ENCODE measurements around the gene COTL1. TPM values are rescaled to one million over a fixed set of nuclear protein-coding genes. Genes with fewer than 3 reads are reported as not detected.

Gene COTL1
- polyA plus RNA-seq, 2 of the 4 experiments (the other 2 are of a cell fraction), result 89.7 to 372 TPM

DNA sequence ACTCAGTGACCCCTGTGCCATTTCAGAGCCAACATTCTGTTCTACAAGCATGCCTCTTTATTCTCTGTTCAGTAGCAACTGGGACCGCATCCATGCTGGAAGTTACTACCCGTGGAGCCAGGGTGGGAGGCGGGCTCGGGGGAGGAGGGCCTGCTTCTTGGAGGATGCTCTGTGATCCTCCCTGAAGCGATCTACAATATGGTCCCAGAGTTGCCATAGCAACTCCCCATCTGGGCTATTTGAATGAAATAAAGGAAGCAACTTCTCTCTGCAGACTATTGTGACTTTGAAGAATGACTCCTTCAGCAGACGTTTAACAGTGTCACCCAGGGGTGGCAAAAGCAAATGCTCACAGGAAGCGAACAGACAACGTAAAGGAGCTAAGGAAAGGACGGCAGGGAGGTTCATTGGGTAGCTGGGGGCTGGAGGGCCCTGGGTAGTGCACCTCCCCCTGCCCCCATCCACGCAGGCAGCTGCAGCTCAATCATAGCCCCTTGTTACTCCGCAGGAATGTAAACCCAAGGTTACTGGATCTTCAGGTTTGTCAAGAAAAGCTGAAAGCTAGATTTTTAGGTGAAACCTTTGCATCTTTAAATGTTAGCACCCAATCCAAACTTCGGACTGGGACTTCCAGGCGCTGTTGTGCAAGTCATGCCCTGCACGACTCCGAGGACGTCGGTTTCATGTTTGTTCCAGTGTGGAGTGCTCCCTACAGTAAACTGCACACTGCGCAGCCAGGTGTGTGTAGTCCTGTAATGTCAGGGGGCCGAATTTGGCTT is 62.3 kb downstream of the COTL1 start (continued):
- TF ChIP-seq FOSB (CRISPR knock-in tag; IDR thresholded peaks at IDR 0.05) (no peak), JUNB (IDR thresholded peaks at IDR 0.05) (no peak), RAD21 (conservative IDR thresholded peaks at IDR 0.05 in 1 of 2, IDR thresholded peaks at IDR 0.05 in 1 of 2) (no peak), FOSL2 (IDR thresholded peaks at IDR 0.05) (no peak), FOSL2 (CRISPR knock-in tag; IDR thresholded peaks at IDR 0.05) (no peak)

DNA sequence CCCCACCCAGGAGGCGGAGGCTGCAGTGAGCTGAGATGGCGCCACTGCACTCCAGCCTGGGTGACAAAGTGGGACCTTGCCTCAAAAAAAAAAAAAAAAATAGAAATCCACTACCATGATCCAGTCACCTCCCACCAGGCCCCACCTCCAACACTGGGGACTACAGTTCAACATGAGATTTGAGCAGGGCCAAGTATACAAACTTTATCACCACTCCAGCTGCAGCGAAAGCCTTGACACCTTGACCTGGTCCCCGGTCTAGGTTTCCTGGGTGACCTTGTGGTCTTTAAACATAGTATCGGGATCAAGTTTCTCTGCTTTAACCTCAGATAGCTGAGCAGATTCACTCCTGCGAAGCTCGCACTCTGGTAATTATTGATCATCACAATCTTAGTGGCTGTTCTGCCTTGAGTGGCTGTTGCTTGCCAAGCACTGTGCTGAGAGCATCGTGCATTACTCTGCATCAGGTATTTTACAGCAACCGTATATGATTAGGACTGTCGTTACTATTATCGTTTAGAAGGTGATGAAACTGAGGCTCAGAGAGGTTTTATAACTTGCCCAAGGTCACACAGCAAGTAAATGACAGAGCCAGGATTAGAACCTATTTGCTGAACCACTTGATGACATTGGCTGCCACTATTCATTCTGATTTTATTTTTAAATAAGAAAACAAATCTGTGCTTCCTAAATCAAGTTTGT is 63.1 kb downstream of the COTL1 start:
- no peak for ATAC-seq
- TF ChIP-seq JUN (IDR thresholded peaks at IDR 0.05) (no peak), RAD21 (conservative IDR thresholded peaks at IDR 0.05 in 1 of 2, IDR thresholded peaks at IDR 0.05 in 1 of 2) (no peak), ZFP36 (IDR thresholded peaks at IDR 0.05; ENCODE audit: borderline replicate concordance, partially characterized antibody) (peak; percentile 15)
- no peak for DNase-seq (ENCODE audit: low read depth in 1 of 2, low spot score in 1 of 2)
- ChIA-PET POLR2A (no interaction called here), CTCF (interaction anchor here (0.5 to 1.3 kb wide), 5 partner anchors 9 to 240 kb away, joined by 3 to 4 read pairs (median 3); no protein-coding TSS in a partner anchor)
- no peak overlapping the region for H3K4me2 ChIP-seq
- H3K4me3 ChIP-seq, result no peak overlapping the region
- no peak for FAIRE-seq
- 83% methylated on average over 11 of the region's 11 CpGs for WGBS (ENCODE audit: missing lambda C conversion rate)
- no peak overlapping the region for H3K27ac ChIP-seq
- H3K9me3 ChIP-seq, result no peaks in the 10 kb centered on the region
- H3K4me1 ChIP-seq, result no peaks in the 10 kb centered on the region

DNA sequence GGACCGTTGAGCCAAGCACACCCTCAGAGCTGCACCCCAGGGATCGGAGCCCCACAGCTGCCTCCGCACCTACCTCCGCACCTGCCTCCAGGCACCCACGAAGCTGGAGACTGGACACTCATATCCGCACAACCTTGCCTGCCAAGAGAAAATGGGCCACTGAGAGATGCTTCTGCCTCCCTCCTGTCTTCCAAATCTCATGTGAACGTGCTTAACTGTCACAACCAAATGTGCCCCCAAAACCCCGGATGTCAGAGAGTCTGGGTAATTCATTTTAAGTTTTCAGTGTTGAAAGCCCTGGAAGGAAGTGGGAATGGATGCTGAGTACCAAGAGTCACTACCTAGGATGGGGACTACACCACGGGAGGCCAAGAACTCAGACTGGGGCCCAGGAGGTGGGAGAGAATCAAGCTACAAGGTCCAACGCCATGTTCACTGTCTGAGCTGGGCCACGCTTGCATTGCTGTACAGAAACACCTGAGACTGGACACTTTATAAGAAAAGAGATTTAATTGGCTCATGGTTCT is 63.9 kb downstream of the COTL1 start:
- no peak for TF ChIP-seq JUN (IDR thresholded peaks at IDR 0.05)
- TF ChIP-seq SREBF2 (IDR thresholded peaks at IDR 0.05), result no peak
- no peak for TF ChIP-seq BHLHE40 (IDR thresholded peaks at IDR 0.05; ENCODE audit: low read depth, low read length)
- TF ChIP-seq KDM5A (IDR thresholded peaks at IDR 0.05), result no peak
- TF ChIP-seq, protein P1, sequence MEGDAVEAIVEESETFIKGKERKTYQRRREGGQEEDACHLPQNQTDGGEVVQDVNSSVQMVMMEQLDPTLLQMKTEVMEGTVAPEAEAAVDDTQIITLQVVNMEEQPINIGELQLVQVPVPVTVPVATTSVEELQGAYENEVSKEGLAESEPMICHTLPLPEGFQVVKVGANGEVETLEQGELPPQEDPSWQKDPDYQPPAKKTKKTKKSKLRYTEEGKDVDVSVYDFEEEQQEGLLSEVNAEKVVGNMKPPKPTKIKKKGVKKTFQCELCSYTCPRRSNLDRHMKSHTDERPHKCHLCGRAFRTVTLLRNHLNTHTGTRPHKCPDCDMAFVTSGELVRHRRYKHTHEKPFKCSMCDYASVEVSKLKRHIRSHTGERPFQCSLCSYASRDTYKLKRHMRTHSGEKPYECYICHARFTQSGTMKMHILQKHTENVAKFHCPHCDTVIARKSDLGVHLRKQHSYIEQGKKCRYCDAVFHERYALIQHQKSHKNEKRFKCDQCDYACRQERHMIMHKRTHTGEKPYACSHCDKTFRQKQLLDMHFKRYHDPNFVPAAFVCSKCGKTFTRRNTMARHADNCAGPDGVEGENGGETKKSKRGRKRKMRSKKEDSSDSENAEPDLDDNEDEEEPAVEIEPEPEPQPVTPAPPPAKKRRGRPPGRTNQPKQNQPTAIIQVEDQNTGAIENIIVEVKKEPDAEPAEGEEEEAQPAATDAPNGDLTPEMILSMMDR (IDR thresholded peaks at IDR 0.05), result no peak
- TF ChIP-seq, protein P2, sequence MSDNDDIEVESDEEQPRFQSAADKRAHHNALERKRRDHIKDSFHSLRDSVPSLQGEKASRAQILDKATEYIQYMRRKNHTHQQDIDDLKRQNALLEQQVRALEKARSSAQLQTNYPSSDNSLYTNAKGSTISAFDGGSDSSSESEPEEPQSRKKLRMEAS (IDR thresholded peaks at IDR 0.05), result no peak
- no peak for TF ChIP-seq EP300 (IDR thresholded peaks at IDR 0.05)
- TF ChIP-seq GATA3 (IDR thresholded peaks at IDR 0.05; ENCODE audit: borderline replicate concordance), result no peak
- TF ChIP-seq, protein P3, sequence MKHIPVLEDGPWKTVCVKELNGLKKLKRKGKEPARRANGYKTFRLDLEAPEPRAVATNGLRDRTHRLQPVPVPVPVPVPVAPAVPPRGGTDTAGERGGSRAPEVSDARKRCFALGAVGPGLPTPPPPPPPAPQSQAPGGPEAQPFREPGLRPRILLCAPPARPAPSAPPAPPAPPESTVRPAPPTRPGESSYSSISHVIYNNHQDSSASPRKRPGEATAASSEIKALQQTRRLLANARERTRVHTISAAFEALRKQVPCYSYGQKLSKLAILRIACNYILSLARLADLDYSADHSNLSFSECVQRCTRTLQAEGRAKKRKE (CRISPR knock-in tag; IDR thresholded peaks at IDR 0.05; ENCODE audit: low read depth), result no peak
- TF ChIP-seq NFE2L2 (conservative IDR thresholded peaks at IDR 0.05; ENCODE audit: low read length), result no peak
- no peak for TF ChIP-seq EHMT2 (IDR thresholded peaks at IDR 0.05; ENCODE audit: low read depth)
- TF ChIP-seq FOSL2 (IDR thresholded peaks at IDR 0.05), result no peak
- TF ChIP-seq FOSL2 (CRISPR knock-in tag; IDR thresholded peaks at IDR 0.05), result no peak
- no peak for TF ChIP-seq RFX5 (IDR thresholded peaks at IDR 0.05)
- no peak for TF ChIP-seq POLR2A (IDR thresholded peaks at IDR 0.05; ENCODE audit: low read length)
- TF ChIP-seq, protein P4, sequence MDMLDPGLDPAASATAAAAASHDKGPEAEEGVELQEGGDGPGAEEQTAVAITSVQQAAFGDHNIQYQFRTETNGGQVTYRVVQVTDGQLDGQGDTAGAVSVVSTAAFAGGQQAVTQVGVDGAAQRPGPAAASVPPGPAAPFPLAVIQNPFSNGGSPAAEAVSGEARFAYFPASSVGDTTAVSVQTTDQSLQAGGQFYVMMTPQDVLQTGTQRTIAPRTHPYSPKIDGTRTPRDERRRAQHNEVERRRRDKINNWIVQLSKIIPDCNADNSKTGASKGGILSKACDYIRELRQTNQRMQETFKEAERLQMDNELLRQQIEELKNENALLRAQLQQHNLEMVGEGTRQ (IDR thresholded peaks at IDR 0.05), result no peak
- TF ChIP-seq, protein P5, sequence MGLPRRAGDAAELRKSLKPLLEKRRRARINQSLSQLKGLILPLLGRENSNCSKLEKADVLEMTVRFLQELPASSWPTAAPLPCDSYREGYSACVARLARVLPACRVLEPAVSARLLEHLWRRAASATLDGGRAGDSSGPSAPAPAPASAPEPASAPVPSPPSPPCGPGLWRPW (IDR thresholded peaks at IDR 0.05), result no peak
- no peak for TF ChIP-seq ZFP36 (IDR thresholded peaks at IDR 0.05; ENCODE audit: borderline replicate concordance, partially characterized antibody)
- TF ChIP-seq CHD4 (IDR thresholded peaks at IDR 0.05; ENCODE audit: borderline replicate concordance), result no peak
- TF ChIP-seq KDM1A (IDR thresholded peaks at IDR 0.05; ENCODE audit: low read depth), result no peak
- TF ChIP-seq ESRRA (IDR thresholded peaks at IDR 0.05; ENCODE audit: borderline replicate concordance, low read length), result no peak
- no peaks in the 10 kb centered on the region for H3K4me1 ChIP-seq
- WGBS (ENCODE audit: missing lambda C conversion rate), result 87% methylated on average over 11 of the region's 11 CpGs
- no peak overlapping the region for H3K4me3 ChIP-seq
- ATAC-seq (no peak), FAIRE-seq (no peak), DNase-seq (ENCODE audit: low read depth in 1 of 2, low spot score in 1 of 2) (no peak)
- POLR2A ChIA-PET, result no interaction called here
- CTCF ChIA-PET, result interaction anchor here (0.7 to 1.8 kb wide), 6 partner anchors 10 to 240 kb away, joined by 3 to 6 read pairs (median 4); no protein-coding TSS in a partner anchor
- H3K4me2 ChIP-seq, result no peak overlapping the region
- no peaks in the 10 kb centered on the region for H3K9me3 ChIP-seq
- H3K27ac ChIP-seq, result no peak overlapping the region

All from A549 (cell line).